SU-DHL-6 (cell line): ENCODE results near the gene IQCM.

ENCODE experiments used
- H2AFZ ChIP-seq: fragments of 200-600 bp; sonication (generic); 2 replicates; pipeline ENCODE4 v1.6.1; 2014; ENCODE audit warnings: low read depth, mild to moderate bottlenecking, moderate library complexity, mixed read lengths, antibody characterized with exemption, low read length; ENCODE audit not compliant: severe bottlenecking
- H3F3A ChIP-seq: fragments of 200-600 bp; shearing (Covaris generic); 2 replicates; pipeline ENCODE4 v1.6.0; 2016; ENCODE audit warnings: antibody characterized with exemption, mild to moderate bottlenecking; ENCODE audit not compliant: insufficient read depth
- H3K27ac ChIP-seq: fragments of 200-600 bp; sonication (generic); 2 replicates; pipeline ENCODE4 v1.5.1; 2016; ENCODE audit warnings: low read depth, mild to moderate bottlenecking, low read length, moderate library complexity, mixed read lengths
- H3K27me3 ChIP-seq: fragments of 200-600 bp; sonication (generic), shearing (Covaris generic); 2 replicates; pipeline ENCODE4 v1.6.0; 2014; ENCODE audit warnings: mild to moderate bottlenecking, low read length
- H3K36me3 ChIP-seq: fragments of 200-600 bp; sonication (generic); 2 replicates; pipeline ENCODE4 v1.6.1; 2014; ENCODE audit warnings: mild to moderate bottlenecking, low read length, mixed read lengths
- H3K4me2 ChIP-seq: fragments of 300-600, 200-600 bp; shearing (Covaris generic), sonication (generic); 2 replicates; pipeline ENCODE4 v1.6.0; 2014; ENCODE audit warnings: low read length, low read depth, mild to moderate bottlenecking; ENCODE audit not compliant: poor library complexity, severe bottlenecking
- H3K4me3 ChIP-seq: fragments of 200-600 bp; sonication (generic); 2 replicates; pipeline ENCODE4 v1.5.1; 2014; ENCODE audit warnings: antibody characterized with exemption, low read length, mild to moderate bottlenecking, mixed read lengths; ENCODE audit not compliant: insufficient read depth, poor library complexity, severe bottlenecking
- H3K79me2 ChIP-seq: fragments of 200-600 bp; sonication (generic); 2 replicates; pipeline ENCODE4 v1.6.1; 2014; ENCODE audit warnings: mild to moderate bottlenecking, low read length, moderate library complexity; ENCODE audit not compliant: insufficient read depth
- H3K9ac ChIP-seq: fragments of 200-600 bp; sonication (generic); 2 replicates; pipeline ENCODE4 v1.7.0; 2014; ENCODE audit warnings: mild to moderate bottlenecking, low read length
- H3K9me2 ChIP-seq: fragments of 200-600 bp; sonication (generic); replicated peaks from 2 replicates; pipeline ENCODE4 v1.6.1; 2014; ENCODE audit warnings: low read length; ENCODE audit not compliant: insufficient read depth
- H3K9me3 ChIP-seq: fragments of 200-600 bp; sonication (generic); 2 replicates; pipeline ENCODE4 v1.6.1; 2014; ENCODE audit warnings: low read length, mixed read lengths; ENCODE audit not compliant: insufficient read depth
- H4K20me1 ChIP-seq: fragments of 200-600 bp; sonication (generic); 2 replicates; pipeline ENCODE4 v1.6.1; 2014; ENCODE audit warnings: low read depth, mild to moderate bottlenecking, antibody characterized with exemption, low read length, moderate library complexity, mixed read lengths
- EZH2phosphoT487 ChIP-seq: fragments of 200-600 bp; sonication (generic), shearing (Covaris generic); conservative IDR thresholded peaks from 2 replicates; pipeline ENCODE4 v1.6.1; 2018; ENCODE audit warnings: mild to moderate bottlenecking, antibody characterized with exemption, low read length, moderate library complexity, mixed read lengths
- TF ChIP-seq, protein P1 (sequence below): fragments of 200-600 bp; sonication (generic); IDR thresholded peaks from one replicate; pipeline ENCODE4 v1.5.1; 2017; ENCODE audit warnings: antibody characterized with exemption, mild to moderate bottlenecking, low read length, moderate library complexity; ENCODE audit not compliant: insufficient read depth, poor library complexity, severe bottlenecking

The IQCM gene

DNA sequence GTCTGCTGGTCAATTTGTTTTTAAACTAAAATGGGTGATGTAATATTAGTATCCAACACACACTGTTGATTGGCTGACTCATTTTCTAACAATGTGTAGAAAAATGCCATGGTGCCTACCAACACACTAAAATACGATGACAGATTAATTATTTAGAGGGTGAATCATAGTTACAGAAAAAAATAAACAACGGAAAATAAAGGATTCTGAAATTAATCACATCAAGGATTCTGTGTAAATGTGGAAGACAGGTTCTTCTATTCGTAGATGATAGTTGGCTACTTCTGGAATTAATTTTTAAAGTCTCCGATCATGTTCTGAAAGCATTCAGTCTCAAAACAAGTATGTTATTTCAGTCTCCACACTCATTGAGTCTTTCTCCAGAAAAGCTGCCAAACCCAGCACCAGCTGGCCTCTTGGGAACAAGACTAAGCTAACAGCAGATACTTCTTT lies 8.2 kb upstream of the IQCM start:
- Histone ChIP-seq H3F3A (no peaks in the 10 kb centered on the region), H3K4me3 (no peak overlapping the region), H3K9me2 (no peaks in the 10 kb centered on the region), H4K20me1 (no peaks in the 10 kb centered on the region), H3K4me2 (no peak overlapping the region), H2AFZ (no peak overlapping the region), H3K79me2 (no peaks in the 10 kb centered on the region), H3K27me3 (no peaks in the 10 kb centered on the region), H3K9ac (no peak overlapping the region), H3K36me3 (no peaks in the 10 kb centered on the region), H3K9me3 (no peaks in the 10 kb centered on the region), H3K27ac (no peak overlapping the region)
- TF ChIP-seq EZH2phosphoT487, result no peak
- TF ChIP-seq, protein P1, sequence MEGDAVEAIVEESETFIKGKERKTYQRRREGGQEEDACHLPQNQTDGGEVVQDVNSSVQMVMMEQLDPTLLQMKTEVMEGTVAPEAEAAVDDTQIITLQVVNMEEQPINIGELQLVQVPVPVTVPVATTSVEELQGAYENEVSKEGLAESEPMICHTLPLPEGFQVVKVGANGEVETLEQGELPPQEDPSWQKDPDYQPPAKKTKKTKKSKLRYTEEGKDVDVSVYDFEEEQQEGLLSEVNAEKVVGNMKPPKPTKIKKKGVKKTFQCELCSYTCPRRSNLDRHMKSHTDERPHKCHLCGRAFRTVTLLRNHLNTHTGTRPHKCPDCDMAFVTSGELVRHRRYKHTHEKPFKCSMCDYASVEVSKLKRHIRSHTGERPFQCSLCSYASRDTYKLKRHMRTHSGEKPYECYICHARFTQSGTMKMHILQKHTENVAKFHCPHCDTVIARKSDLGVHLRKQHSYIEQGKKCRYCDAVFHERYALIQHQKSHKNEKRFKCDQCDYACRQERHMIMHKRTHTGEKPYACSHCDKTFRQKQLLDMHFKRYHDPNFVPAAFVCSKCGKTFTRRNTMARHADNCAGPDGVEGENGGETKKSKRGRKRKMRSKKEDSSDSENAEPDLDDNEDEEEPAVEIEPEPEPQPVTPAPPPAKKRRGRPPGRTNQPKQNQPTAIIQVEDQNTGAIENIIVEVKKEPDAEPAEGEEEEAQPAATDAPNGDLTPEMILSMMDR, result no peak

DNA sequence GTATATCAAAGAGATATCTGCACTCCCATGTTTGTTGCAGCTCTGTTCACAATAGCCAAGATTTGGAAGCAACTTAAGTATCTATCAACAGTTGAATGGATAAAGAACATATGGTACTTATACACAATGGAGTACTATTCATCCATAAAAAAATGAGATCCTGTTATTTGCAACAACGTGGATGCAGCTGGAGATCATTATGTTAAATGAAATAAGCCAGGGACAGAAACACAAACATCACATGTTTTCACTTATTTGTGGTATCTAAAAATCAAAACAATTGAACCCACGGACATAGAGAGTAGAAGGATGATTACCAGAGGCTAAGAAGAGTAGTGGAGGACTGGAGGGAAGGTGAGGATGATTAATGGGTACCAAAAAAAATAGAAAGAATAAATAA lies 14.2 kb downstream of the IQCM start:
- TF ChIP-seq, protein P1, result no peak
- TF ChIP-seq EZH2phosphoT487, result no peak
- H3K36me3 ChIP-seq, result no peaks in the 10 kb centered on the region
- no peak overlapping the region for H3K4me3 ChIP-seq
- no peaks in the 10 kb centered on the region for H3F3A ChIP-seq
- no peak overlapping the region for H3K4me2 ChIP-seq
- H3K9me3 ChIP-seq, result no peaks in the 10 kb centered on the region
- H3K27ac ChIP-seq, result no peak overlapping the region
- H3K27me3 ChIP-seq, result no peaks in the 10 kb centered on the region; the same call in 1 of the 2 replicates
- no peaks in the 10 kb centered on the region for H3K79me2 ChIP-seq
- H4K20me1 ChIP-seq, result no peaks in the 10 kb centered on the region
- H3K9me2 ChIP-seq, result no peaks in the 10 kb centered on the region
- H3K9ac ChIP-seq, result no peak overlapping the region
- H2AFZ ChIP-seq, result no peak overlapping the region

DNA sequence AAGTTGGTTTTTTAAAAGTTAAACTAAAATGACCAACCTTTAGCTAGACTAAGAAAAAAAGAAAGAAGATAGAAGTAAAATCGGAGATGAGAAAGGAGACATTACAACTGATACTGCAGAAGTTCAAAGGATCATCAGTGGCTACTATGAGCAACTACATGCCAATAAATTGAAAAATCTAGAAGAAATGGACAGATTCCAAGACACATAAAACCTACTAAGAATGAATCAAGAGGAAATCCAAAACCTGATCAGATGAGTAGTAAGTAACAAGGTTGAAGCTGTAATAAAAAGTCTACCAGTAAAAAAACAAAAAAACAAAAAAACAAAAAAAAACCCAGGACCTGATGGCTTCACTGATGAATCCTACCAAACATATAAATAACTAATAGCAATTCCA lies 16.1 kb downstream of the IQCM start:
- Histone ChIP-seq H3K36me3 (no peaks in the 10 kb centered on the region), H3K9me3 (no peaks in the 10 kb centered on the region), H3K79me2 (no peaks in the 10 kb centered on the region), H3K27me3 (no peaks in the 10 kb centered on the region), H3K9ac (no peak overlapping the region), H3K4me2 (no peak overlapping the region), H3K9me2 (no peaks in the 10 kb centered on the region), H3K4me3 (no peak overlapping the region), H3K27ac (no peak overlapping the region), H2AFZ (no peak overlapping the region), H3F3A (no peaks in the 10 kb centered on the region), H4K20me1 (no peaks in the 10 kb centered on the region)
- no peak for TF ChIP-seq EZH2phosphoT487
- TF ChIP-seq, protein P1, result no peak
